Right lobe of liver (tissue), 6 donors: ENCODE measurements around the gene POU2F1. TPM values are rescaled to one million over a fixed set of nuclear protein-coding genes. Genes with fewer than 3 reads are reported as not detected.

Experiments used
- ATAC-seq, 4 donors: fragments of 200-7000 bp; cut with Tn5 transposase; one replicate each; pipeline ENCODE4 v1.9.1; 2020; ENCODE audit warnings: mild to moderate bottlenecking in 4 of 4, moderate library complexity in 4 of 4
- DNase-seq, 3 donors: peaks; one replicate each; pipeline ENCODE4 v3.0.0-alpha.2; 2020
- H3K27ac ChIP-seq, 3 donors: fragments of 200-600 bp; one replicate each; pipeline ENCODE4 v1.8.0; 2022
- H3K27me3 ChIP-seq, 2 donors: fragments of 200-600 bp; one replicate each; pipeline ENCODE4 v1.8.0; 2022
- H3K36me3 ChIP-seq, 4 donors: fragments of 200-600 bp; sonication (generic) in 1 of 4; one replicate each; pipeline versions ENCODE4 v1.5.1 to v1.8.0; 2017 to 2022; ENCODE audit warnings: control low read depth in 1 of 4
- H3K4me1 ChIP-seq, 4 donors: fragments of 200-600 bp; sonication (generic) in 1 of 4; one replicate each; pipeline versions ENCODE4 v1.5.1 to v1.8.0; 2017 to 2022; ENCODE audit warnings: control low read depth in 1 of 4
- H3K4me3 ChIP-seq, 3 donors: fragments of 200-600 bp; one replicate each; pipeline ENCODE4 v1.8.0; 2022
- H3K9me3 ChIP-seq, 4 donors: fragments of 200-600 bp; sonication (generic) in 1 of 4; one replicate each; pipeline versions ENCODE4 v1.5.1 to v1.8.0; 2017 to 2022; ENCODE audit warnings: control low read depth in 1 of 4
- POLR2A ChIP-seq: fragments of 450-650 bp; IDR thresholded peaks from one replicate; pipeline ENCODE4 v1.6.1; 2017; ENCODE audit warnings: antibody characterized with exemption, mild to moderate bottlenecking
- WGBS: methylation state at CpG from one replicate; pipeline ENCODE4 v1.1.6; 2018; ENCODE audit warnings: low coverage, low lambda C conversion rate; ENCODE audit not compliant: insufficient coverage; ENCODE audit errors: missing lambda C conversion rate; 5-methylcytosine and 5-hydroxymethylcytosine counted together
- intact Hi-C, 2 donors: fragments of 100-400 bp; cut with DNase I; formaldehyde crosslinking; loops; one replicate each; pipeline versions ENCODE4 v1.11.2 to v1.14.1; 2022
- total RNA-seq, 6 experiments: library from RNA; depleted of rRNA in 2 of 6; stranded (reverse); fragments of >200 nt in 2 of 6; fragmentation: NEBNext Ultra II Directional in 3 of 6; extraction: Animal tissue kit (Norgen Biotek cat#: 25700) in 3 of 6; gene quantifications; one replicate each; pipeline versions ENCODE4 v1.1.0 to v1.2.4, GENCODE V29; 2016 to 2023
- TF ChIP-seq, protein P1 (sequence below), 4 donors: fragments of 200-600 bp in 3 of 4; fragments of 450-650 bp in 1 of 4; IDR thresholded peaks; one replicate each; pipeline versions ENCODE4 v1.5.1 to v1.8.0; 2016 to 2022; ENCODE audit warnings: antibody characterized with exemption in 4 of 4, mild to moderate bottlenecking in 2 of 4
- donor health status: DM: no; HTN: yes; CAD: no.
- donor health status: DM: no; HTN: no; CAD: no.
- donor health status: DM: no; HTN: no; CAD: no.
- donor health status: DM: no; HTN: yes; CAD: no.
- donor health status: DM: no; HTN: yes; CAD: no.

Gene POU2F1
- total RNA-seq, 6 experiments from 2014 or later: 4.8 to 10.3 (median 6.2) TPM

DNA sequence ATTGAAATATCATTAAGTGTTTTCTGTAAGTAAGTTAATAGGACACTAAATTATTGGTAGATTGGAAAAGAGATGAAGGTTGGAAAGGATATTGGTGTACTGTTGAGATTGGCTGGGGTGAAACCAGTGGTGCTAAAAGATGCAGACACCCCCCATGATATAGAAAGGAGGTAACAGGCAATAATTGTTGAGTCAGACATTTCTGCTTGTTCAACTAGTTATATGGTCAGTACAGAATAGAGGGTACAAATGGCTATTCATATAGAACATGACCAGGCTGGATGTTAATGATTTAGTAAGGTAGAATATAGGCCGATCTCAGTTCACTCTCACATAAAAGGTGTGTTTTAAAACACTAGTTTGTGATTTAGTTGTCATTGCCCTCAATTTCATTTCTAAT lies 104.5 kb downstream of the POU2F1 start:
- TF ChIP-seq, protein P1, sequence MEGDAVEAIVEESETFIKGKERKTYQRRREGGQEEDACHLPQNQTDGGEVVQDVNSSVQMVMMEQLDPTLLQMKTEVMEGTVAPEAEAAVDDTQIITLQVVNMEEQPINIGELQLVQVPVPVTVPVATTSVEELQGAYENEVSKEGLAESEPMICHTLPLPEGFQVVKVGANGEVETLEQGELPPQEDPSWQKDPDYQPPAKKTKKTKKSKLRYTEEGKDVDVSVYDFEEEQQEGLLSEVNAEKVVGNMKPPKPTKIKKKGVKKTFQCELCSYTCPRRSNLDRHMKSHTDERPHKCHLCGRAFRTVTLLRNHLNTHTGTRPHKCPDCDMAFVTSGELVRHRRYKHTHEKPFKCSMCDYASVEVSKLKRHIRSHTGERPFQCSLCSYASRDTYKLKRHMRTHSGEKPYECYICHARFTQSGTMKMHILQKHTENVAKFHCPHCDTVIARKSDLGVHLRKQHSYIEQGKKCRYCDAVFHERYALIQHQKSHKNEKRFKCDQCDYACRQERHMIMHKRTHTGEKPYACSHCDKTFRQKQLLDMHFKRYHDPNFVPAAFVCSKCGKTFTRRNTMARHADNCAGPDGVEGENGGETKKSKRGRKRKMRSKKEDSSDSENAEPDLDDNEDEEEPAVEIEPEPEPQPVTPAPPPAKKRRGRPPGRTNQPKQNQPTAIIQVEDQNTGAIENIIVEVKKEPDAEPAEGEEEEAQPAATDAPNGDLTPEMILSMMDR (IDR thresholded peaks at IDR 0.05): no peak
- TF ChIP-seq POLR2A: no peak
- H3K4me3 ChIP-seq: no peak overlapping the region
- DNase-seq (no peak), ATAC-seq (no peak)
- peaks cover 0 to 23% (median 7%) of the 10 kb centered on the region in 4 donors for H3K9me3 ChIP-seq
- no peak overlapping the region for H3K27ac ChIP-seq
- H3K27me3 ChIP-seq: no peaks in the 10 kb centered on the region
- H3K36me3 ChIP-seq: no peaks in the 10 kb centered on the region
- H3K4me1 ChIP-seq: no peaks in the 10 kb centered on the region
- intact Hi-C loops: no loop called here
- 100% methylated on average over 1 of the region's 1 CpG for WGBS

DNA sequence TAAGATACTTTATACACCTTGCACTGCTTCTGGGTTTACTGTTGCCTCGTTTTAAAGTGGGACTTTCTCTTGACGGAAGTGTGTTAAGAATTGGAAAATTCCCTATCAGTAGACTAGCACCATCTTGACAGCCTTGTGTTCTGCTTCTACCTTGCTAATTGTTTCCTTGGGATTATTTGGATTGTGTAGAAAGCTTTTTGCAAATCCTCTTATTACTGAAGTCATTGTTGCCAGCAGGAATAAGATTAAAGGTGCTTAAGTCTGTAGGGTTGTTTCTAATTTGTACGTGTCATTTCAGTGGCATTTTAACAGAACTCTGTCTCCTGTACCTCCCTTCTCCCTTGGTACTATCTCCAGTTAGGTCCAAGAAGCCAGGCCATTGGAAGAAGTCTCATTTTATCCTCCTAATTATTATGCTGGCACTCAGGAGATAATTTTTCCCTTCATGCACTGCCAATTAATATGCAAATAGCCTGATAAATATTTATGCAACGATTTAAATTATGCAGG lies 107.7 kb downstream of the POU2F1 start:
- Histone ChIP-seq H3K27ac (no peak overlapping the region), H3K27me3 (no peaks in the 10 kb centered on the region), H3K9me3 (peaks cover 0 to 6% (median 2%) of the 10 kb centered on the region in 4 donors), H3K4me1 (peaks cover 0 to 16% (median 6%) of the 10 kb centered on the region in 4 donors), H3K4me3 (no peak overlapping the region), H3K36me3 (no peaks in the 10 kb centered on the region)
- DNase-seq (no peak), ATAC-seq (no peak)
- intact Hi-C loops: no loop called here
- TF ChIP-seq POLR2A: no peak
- TF ChIP-seq, protein P1 (IDR thresholded peaks at IDR 0.05): no peak
- WGBS: 58% methylated on average over 4 of the region's 4 CpGs

DNA sequence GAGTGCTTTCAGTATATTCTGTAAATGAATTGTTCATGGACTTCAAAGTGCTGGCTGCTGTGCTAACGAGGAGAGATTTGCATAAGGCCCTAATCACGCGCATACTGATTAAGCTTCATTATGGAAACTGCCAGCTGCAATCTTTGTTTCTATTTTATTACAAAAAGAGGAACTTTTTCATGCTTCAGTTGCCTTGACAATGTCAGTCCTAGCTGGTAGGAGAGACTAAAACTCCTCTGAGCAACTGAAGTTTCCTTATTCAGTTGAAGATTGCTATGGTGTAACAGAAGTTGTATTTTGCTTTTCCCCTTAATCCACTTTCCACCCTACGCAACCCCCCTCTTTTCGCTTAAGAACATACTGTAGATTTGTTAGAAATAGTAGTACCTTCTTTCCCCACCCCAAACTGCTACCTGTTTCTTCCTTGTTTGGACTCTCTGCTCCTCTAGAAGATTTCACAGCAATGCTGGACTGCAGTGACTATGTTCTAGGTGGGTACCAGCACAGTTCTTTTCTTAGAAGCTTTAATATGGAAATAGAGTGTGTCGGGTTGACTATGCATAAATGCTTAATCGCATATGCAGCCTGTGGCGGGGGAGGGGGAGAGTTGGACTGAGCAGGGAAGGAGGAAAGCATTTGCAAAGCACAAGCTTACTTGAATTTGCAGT lies 108.3 kb downstream of the POU2F1 start:
- ATAC-seq (peak; percentile 20 to 60 (median 35)), DNase-seq (no peak)
- Histone ChIP-seq H3K27me3 (no peaks in the 10 kb centered on the region), H3K4me3 (no peak overlapping the region), H3K4me1 (peaks cover 0 to 16% (median 6%) of the 10 kb centered on the region in 4 donors), H3K36me3 (no peaks in the 10 kb centered on the region), H3K27ac (no peak overlapping the region), H3K9me3 (peaks cover 0 to 2% (median 0%) of the 10 kb centered on the region in 4 donors)
- TF ChIP-seq POLR2A: no peak
- TF ChIP-seq, protein P1 (IDR thresholded peaks at IDR 0.05): no peak
- WGBS: 78% methylated on average over 8 of the region's 8 CpGs
- intact Hi-C loops: no loop called here

DNA sequence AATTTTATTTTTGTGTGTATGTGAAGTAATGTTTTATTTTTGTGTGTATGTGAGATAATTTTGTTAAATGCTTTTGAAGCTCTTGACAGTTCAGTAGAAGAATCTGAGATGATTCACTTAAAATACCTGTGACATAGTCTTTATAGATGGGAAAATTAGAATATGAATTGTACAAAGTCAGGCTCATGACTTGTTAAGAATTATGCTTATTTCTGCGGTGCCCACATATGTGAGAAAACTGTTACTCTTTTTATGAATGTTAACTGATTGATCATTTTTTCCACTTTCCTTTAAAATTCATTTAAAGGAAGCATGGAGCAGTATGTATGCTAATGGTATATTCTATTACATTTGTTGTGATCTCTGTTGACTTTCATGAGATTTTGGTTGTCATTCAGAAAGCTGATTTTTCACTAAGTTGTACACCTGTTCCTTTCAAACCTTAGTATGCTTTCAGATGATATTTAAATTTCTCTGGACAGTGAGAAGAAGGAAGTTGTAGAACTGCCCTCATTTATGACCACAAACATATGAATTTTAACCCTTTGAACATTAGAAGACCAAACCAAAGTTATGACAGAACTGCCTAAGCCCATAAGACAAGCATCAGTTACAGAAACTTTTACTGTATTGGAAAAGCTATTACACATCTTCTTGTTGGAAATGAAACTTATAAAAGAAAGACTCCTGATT lies 110.1 kb downstream of the POU2F1 start:
- TF ChIP-seq, protein P1 (IDR thresholded peaks at IDR 0.05): no peak
- no peak for TF ChIP-seq POLR2A
- H3K4me3 ChIP-seq: no peak overlapping the region
- no peak overlapping the region for H3K27ac ChIP-seq
- intact Hi-C loops: no loop called here
- 68% methylated on average over 1 of the region's 1 CpG for WGBS
- DNase-seq (no peak), ATAC-seq (no peak)
- no peaks in the 10 kb centered on the region for H3K9me3 ChIP-seq
- H3K36me3 ChIP-seq: no peaks in the 10 kb centered on the region
- no peaks in the 10 kb centered on the region for H3K27me3 ChIP-seq
- H3K4me1 ChIP-seq: peaks cover 0 to 16% (median 6%) of the 10 kb centered on the region in 4 donors
